Right atrium auricular region (tissue), 2 donors: Measurements from ENCODE around the gene CDKAL1. TPM values are rescaled to one million over a fixed set of nuclear protein-coding genes. Genes with fewer than 3 reads are reported as not detected.
A peak's percentile ranks its signal among the peaks of the same experiment; 100 is the strongest.

ENCODE experiments used
- DNase-seq: peaks from one replicate; pipeline ENCODE4 v3.0.0-alpha.2; 2019; ENCODE audit warnings: low spot score
- H3K27ac ChIP-seq, 2 donors: fragments of 200-600 bp; sonication (generic); 1 replicate in 1 of 2; 2 replicates in 1 of 2; pipeline ENCODE4 v1.5.1; 2016 to 2019
- H3K27me3 ChIP-seq, 2 donors: fragments of 200-600 bp; sonication (generic); one replicate each; pipeline versions ENCODE4 v1.5.1 to v1.6.0; 2017 to 2019
- H3K36me3 ChIP-seq: fragments of 200-600 bp; sonication (generic); one replicate; pipeline ENCODE4 v1.5.1; 2016
- H3K4me1 ChIP-seq, 2 donors: fragments of 200-600 bp; sonication (generic); one replicate each; pipeline versions ENCODE4 v1.5.1 to v1.6.0; 2017 to 2019
- H3K4me3 ChIP-seq, 2 donors: fragments of 200-600 bp; sonication (generic); 1 replicate in 1 of 2; 2 replicates in 1 of 2; pipeline ENCODE4 v1.5.1; 2017 to 2019; ENCODE audit warnings: mild to moderate bottlenecking in 1 of 2, moderate library complexity in 1 of 2
- H3K9me3 ChIP-seq, 2 donors: fragments of 200-600 bp; sonication (generic); one replicate each; pipeline ENCODE4 v1.5.1; 2019
- CTCF ChIP-seq, 2 donors: fragments of 200-600 bp; sonication (generic); IDR thresholded peaks; one replicate each; pipeline ENCODE4 v1.5.1; 2019; ENCODE audit warnings: antibody characterized with exemption in 2 of 2
- total RNA-seq, 2 donors: library from RNA; depleted of rRNA; stranded (reverse); fragments of >200 nt; gene quantifications; one replicate each; pipeline ENCODE4 v1.1.0, GENCODE V29; 2016

CDKAL1 gene
- total RNA-seq, 2 donors from 2014 or later, result 8.8 to 10.5 TPM

- no peaks in the 10 kb centered on the region for H3K36me3 ChIP-seq
- H3K27me3 ChIP-seq, result no peaks in the 10 kb centered on the region
- no peak for TF ChIP-seq CTCF (IDR thresholded peaks at IDR 0.05)
- H3K4me1 ChIP-seq, result peaks cover 0 to 4% of the 10 kb centered on the region in 2 donors
- no peak for DNase-seq
- no peaks in the 10 kb centered on the region for H3K9me3 ChIP-seq
- H3K27ac ChIP-seq, result no peak overlapping the region
- no peak overlapping the region for H3K4me3 ChIP-seq
Observed at GRCh38 chr6:20873425-20874190, 339.4 kb downstream of the CDKAL1 start.

- no peak overlapping the region for H3K4me3 ChIP-seq
- no peaks in the 10 kb centered on the region for H3K36me3 ChIP-seq
- no peaks in the 10 kb centered on the region for H3K9me3 ChIP-seq
- DNase-seq, result no peak
- H3K27me3 ChIP-seq, result no peaks in the 10 kb centered on the region
- no peak overlapping the region for H3K27ac ChIP-seq
- H3K4me1 ChIP-seq, result no peaks in the 10 kb centered on the region
- peak in 1 of 2 donors; percentile 51 for TF ChIP-seq CTCF (IDR thresholded peaks at IDR 0.05)
Observed at GRCh38 chr6:20875369-20875963, 341.2 kb downstream of the CDKAL1 start.

- H3K27me3 ChIP-seq, result no peaks in the 10 kb centered on the region
- no peak for TF ChIP-seq CTCF (IDR thresholded peaks at IDR 0.05)
- H3K9me3 ChIP-seq, result no peaks in the 10 kb centered on the region
- no peak overlapping the region for H3K27ac ChIP-seq
- DNase-seq, result no peak
- no peaks in the 10 kb centered on the region for H3K4me1 ChIP-seq
- H3K4me3 ChIP-seq, result no peak overlapping the region
- H3K36me3 ChIP-seq, result no peaks in the 10 kb centered on the region
Observed at GRCh38 chr6:20876036-20876435, 341.8 kb downstream of the CDKAL1 start.

GRCh38 chr6:20876561-20876960, 342.3 kb downstream of the CDKAL1 start:
- no peak for DNase-seq
- Histone ChIP-seq H3K9me3 (no peaks in the 10 kb centered on the region), H3K27ac (no peak overlapping the region), H3K27me3 (no peaks in the 10 kb centered on the region), H3K4me1 (no peaks in the 10 kb centered on the region), H3K4me3 (no peak overlapping the region), H3K36me3 (no peaks in the 10 kb centered on the region)
- TF ChIP-seq CTCF (IDR thresholded peaks at IDR 0.05), result no peak

- Histone ChIP-seq H3K4me3 (no peak overlapping the region), H3K36me3 (no peaks in the 10 kb centered on the region), H3K9me3 (no peaks in the 10 kb centered on the region), H3K27ac (peak overlapping the region in 1 of 2 donors; percentile 57), H3K4me1 (no peaks in the 10 kb centered on the region), H3K27me3 (no peaks in the 10 kb centered on the region)
- TF ChIP-seq CTCF (IDR thresholded peaks at IDR 0.05), result no peak
- DNase-seq, result no peak
Observed at GRCh38 chr6:20877008-20877937, 343.0 kb downstream of the CDKAL1 start.
